HG02610 (cell line): ENCODE measurements around the gene GNPDA1.
A peak's percentile ranks its signal among the peaks of the same experiment; 100 is the strongest.

ENCODE experiments used
- ATAC-seq: cut with Tn5 transposase; IDR thresholded peaks from one replicate; pipeline ENCODE4 v1.9.1; 2021; ENCODE audit warnings: mild to moderate bottlenecking, moderate library complexity; ENCODE audit not compliant: unreplicated experiment

Gene GNPDA1

GRCh38 chr5:142024771-142025304, 12.0 kb upstream of the GNPDA1 start:
- ATAC-seq = peak; percentile 100

DNA sequence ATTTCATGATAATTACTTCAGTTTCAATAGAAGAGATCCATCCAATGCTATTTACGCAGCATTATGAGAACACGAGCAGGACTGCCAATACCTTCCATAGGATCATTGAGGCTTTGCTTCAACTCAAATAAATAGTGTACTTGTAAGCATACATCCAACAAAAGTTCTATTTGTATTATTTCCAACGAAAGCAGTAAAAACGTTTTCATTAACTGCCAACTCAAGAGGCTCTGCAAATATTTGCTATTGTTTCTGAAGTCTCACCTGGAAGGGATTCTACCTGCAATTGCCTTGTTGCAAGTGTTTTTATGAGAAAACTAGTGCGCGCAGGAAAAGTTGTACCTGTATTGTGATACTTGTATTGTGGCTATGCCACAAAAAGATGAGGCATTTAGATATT, 11.0 kb upstream of the GNPDA1 start:
- ATAC-seq = no peak

DNA sequence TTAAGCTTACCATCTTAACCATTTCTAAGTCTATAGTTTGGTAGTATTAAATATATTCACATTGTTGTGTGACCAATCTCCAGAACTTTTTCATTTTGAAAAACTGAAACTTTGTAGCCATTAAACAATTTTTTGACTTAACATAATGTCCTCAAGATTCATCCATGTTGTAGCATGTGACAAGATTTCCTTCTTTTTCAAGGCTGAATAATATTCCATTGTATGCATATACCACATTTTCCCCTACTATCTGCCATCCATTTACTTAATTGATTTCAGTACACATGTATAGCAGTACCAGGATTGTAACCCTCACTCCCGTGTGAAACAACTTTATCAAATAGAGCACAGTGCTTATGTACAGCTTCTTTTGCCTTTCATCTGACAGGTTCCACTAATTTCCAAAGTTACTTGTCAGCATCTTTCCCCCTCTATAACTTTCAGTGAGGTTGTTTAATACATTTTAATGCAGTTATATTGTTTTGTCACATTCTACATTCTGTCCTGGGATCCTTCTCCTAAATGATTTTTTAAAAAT, 7.4 kb upstream of the GNPDA1 start:
- ATAC-seq = no peak

DNA sequence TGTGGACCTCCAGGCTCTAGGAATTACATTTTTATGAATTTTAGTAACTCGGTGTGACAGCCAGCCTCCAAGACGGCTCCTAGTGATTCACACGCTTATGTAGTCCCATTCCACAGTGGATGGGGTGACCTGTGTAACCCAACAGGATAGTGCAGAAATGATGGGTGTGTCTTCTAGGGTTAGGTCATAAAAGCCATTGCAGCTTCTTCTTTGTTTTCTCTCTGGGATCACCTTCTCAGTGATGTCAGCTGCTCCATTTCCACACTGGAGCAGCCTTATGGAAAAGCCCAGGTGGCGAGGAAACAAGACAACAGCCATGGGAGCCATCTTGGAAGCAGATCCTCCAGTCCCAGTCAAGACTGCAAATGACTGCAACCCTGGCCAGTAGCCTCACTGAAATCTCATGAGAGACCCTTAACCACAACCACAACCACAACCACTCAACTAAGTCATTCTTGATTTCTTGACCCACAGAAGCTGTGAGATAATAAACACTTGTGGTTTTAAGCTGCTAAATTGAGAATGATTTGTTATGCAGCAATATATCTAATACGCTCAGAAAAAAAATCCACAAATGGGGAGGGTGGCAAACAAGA, 5.1 kb upstream of the GNPDA1 start:
- ATAC-seq = peak; percentile 36

DNA sequence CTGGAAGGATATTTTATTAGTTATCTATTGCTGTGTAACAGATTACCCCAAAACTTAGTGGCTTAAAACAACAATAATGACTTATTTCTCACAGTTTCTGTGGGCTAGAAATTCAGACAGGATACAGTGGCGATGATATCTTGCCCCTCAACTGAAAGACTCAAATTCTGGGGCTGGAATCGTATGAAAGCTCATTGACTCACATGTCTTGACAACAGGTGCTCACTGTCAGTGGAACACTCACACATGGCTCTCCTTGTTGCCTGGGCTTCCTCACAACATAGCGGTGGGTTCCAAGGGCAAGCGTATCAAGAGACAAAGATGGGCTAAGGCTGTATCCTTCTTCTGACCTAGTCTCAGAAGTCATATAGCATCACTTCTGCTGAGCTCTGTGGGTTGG, 3.7 kb upstream of the GNPDA1 start:
- peak; percentile 32 for ATAC-seq

DNA sequence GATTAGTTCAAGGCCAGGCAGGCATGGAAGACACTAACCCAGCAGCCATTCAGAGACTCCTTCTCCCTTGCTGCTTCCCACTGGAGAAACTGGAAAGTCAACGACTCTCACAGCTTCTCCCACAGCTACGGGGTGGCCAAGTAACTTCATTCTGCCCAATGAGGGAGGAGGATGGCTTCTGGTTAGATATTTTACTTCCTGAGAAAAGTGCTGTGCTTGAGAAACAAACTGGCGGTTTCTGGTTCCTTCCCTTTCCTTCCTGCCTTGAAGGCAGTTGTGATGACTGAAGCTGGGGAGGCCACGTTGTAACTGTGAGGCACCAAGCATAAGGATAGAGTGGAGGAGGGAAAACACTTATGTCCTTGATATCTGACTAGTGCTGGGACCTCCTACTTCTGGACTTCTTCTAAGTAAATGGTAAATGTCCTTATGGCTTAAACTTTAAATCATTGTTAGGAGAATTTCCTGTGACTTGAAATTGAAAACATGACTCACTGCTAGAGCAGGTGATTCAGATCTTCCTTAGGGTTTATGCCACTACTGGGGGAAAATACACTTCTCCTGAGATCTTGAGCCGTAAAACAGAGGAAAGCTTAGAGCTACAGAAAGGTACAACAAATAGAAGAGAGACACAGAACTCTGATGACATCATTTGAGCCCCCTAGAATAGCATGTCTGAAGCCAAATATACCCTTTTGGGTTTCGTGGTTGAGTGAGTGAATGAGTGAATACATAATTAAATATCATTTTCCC, 3.1 kb upstream of the GNPDA1 start:
- ATAC-seq = peak; percentile 50

GRCh38 chr5:142014911-142015584, 2.2 kb upstream of the GNPDA1 start:
- ATAC-seq = no peak

- no peak for ATAC-seq
These were observed 1.1 kb upstream of the GNPDA1 start for GRCh38 chr5:142013734-142014521.

DNA sequence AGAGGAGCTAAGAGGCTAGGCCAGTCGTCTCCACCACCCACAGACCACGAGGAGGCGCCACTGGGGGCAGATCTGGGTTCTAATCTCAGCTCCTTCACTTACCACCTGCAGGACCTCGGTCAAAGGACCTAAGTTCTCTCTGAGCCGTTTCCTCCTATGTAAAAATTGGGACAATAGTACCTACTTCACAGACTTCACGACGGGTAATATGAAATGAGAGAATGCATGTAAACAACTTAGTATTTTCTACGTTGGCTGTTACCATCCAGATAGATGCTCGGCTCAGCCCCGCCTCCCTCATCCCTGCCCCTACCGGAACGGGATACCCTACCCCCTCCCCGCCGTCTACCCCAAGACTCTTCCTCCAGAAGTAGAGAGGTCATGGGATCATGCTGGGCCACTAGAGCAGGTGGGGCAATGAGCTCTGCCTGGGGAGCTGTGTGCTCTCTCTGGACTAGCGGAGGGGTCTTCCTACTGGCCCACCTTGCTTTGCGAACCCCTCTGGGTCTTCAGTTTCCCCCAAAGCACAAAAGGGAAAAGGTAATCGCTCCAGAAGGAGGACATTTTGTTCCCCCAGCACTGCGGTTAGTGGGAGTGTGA, 541 bp downstream of the GNPDA1 start:
- no peak for ATAC-seq

DNA sequence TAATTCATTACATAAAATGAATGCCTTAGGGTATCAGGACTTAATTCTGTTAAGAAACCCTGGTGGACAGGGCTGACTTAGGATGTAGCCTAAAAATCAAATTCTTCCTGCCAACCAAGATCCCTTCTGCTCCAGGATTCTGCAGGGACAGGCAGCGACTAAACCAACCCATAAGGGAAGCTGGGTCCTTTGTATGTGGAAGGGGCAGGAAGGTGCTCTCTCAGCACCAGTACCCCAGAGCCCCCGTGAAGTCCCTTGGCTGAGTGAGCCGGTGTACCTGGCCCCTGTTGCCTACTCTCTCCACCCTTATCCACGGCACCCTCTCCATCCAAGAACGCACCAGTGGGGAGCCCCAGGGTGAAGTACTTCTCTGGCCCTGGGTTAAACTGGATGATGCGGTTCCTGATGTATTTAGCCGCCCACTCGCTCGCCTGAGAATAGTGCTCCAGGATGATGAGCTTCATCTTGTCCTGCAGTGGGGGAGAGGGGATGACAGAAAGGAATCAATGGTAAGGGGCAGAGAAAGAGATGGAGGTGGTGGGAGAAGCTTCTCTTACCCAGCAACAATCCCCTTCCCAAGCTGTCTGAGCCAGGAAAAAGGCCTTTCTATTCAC, 1.1 kb downstream of the GNPDA1 start:
- no peak for ATAC-seq

DNA sequence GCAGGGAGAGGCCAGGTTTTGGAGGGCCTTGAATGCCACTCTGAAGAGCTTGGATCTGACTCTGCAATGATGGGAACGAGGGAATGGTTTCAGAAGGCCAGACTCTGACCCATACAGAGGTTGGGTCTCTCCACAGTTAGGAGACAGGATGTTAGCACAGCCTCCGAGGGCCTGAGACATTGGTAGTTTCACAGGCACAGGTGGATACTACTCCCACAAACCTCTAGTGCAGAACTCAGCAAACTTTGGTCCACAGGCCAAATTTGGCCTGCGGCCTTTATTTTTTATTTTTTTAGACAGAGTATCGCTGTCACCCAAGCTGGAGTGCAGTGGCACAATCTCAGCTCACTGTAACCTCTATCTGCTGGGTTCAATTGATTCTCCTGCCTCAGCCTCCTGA, 2.9 kb downstream of the GNPDA1 start:
- no peak for ATAC-seq

GRCh38 chr5:142008813-142009212, 4.0 kb downstream of the GNPDA1 start:
- ATAC-seq = no peak

DNA sequence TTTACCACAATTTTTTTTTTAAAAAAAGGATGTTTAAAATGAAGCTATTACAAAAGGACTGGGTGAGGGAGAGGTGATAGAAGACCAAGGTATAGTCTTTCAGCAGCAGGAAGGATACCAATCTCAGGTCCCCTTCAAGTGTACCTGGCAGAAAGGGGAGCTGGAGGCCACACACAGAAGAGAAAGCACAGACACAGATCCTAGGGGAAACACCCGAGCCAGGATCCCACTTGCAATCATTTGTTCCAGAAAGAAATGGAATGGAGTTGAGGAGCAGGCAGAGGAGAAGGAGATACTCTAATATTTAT, 5.6 kb downstream of the GNPDA1 start:
- peak; percentile 14 for ATAC-seq

DNA sequence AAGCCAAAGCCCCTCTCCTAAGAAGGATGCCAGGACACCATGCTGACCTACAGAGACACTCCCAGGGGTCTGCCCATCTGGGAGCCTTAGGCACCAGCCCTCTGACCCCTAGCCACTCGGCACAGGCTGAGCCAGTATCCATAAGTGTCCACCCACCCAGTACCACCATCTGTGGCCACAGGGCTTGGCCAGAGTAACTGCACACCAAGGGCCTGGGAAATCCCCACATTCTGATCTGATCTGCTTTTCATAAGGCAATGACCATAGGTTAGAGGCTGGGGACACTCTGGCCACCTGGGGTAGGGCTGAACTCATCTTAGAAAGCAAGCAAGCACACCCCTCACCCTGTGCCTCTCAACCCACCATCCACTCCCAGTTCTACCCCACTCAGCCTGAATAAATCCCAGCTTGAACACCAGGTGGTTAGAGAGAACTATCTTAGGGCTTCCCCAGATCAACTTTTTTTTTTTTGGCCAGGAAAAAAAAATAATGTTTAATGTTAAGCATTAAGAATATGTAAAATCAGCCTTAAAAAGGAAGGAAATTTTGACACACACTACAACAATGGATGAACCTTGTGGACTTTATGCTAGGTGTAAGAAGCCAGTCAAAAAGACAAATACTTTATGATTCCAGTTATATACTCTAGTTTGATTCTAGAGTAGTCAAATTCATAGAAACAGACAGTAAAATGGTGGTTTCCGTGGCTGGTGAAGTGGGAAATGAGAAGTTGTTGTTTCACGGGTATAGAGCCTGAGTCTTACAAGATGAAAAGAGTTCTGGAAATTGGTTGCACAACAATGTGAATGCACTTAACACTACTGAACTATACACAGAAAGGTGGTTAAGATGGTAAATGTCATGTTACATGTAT, 6.2 kb downstream of the GNPDA1 start:
- peak; percentile 60 for ATAC-seq

DNA sequence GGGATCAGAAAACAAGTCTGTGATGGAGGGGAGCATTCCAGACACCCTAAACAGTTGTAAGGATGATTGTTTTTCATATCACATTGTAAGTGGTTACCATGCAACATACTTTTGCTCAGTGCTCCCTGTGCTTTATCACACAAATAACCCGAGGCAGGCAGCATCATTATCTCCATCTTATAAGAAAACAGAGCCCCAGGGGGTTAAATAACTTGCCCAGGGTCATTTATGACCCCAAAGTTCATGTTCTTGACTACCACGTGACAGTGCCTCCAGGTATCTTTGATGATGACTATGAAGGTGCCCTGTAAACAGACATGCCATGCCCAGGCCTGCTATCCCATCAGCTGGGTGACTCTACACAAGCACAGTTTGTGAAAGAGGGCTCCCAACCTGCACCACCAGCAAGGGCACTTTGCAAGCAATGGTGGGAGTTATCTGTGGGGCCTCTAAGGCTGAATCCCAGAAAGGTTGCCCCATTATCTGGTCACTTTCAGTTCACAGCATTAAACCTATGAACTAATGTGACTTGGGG, 9.5 kb downstream of the GNPDA1 start:
- ATAC-seq = no peak

GRCh38 chr5:142000704-142001484, 11.9 kb downstream of the GNPDA1 start:
- ATAC-seq = no peak

DNA sequence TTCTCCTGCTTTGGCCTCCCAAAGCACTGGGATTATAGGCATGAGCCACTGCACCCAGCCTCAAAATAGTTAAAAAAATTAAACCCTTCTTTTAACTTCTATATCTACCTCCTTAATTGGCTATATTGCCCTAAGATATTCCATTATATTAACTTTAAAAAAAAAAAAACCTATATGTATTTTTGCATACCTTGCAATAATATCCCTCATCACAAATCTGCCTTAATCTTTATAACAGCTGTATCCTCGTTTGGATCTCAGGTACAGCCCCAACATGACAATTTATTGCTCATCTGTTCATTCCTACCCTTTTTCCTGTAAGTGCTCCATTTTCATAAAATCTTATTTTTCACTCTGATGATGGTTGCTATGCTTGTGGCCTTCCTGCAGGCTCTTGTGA, 12.7 kb downstream of the GNPDA1 start:
- no peak for ATAC-seq

DNA sequence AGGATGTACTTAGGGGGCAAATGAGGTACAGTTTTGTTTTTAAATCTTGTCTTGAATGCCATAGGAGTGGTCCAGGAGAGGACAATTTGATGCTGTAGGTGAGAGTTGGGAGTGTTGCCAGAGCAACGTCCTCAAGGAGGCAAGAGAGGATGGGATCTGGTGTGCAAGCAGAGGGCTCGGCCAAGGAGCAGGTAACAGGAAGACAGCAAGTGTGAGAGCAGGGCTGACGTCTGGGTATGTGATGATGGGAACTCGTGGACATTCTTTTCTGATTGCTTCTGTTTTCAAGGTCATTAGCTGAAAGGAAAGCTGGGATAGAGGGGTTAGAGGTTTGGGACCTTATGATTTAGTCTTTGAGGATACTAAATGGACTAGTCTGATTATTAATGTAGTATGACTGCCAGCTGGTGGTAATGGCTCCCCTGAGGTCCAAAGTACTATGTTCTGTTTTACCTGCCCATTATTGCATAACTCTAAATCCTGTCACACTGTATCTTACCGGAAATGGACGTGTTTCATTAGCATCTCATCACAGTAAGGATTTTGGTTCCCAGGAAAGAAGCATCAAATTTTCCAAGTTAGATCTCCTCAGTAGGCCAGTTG, 15.4 kb downstream of the GNPDA1 start:
- ATAC-seq = no peak
